Measurements from ENCODE around the gene RFC3.

- no peak for TF ChIP-seq REST (IDR thresholded peaks at IDR 0.05; ENCODE audit: insufficient read depth in 1 of 2, low read depth in 2 of 2, low read length in 2 of 2)
- no peak for TF ChIP-seq POLR2AphosphoS5 (IDR thresholded peaks at IDR 0.05; ENCODE audit: low read depth, low read length)
Measured at GRCh38 chr13:33782631-33783030, 35.3 kb upstream of the RFC3 start.
